Measurements from ENCODE around the gene S100A8. TPM values are rescaled to one million over a fixed set of nuclear protein-coding genes. Genes with fewer than 3 reads are reported as not detected.

S100A8 gene
- total and polyA plus RNA-seq, 7 donors: 14.2 to 109 (median 82.2) TPM; not detected in 1

GRCh38 chr1:153400244-153400643 lies 9.4 kb upstream of the S100A8 start:
- intact Hi-C loops (cut with DNase I): no loop called here
- 60 to 67% methylated on average over 5 of the region's 5 CpGs for WGBS, 2 donors
- Histone ChIP-seq H3K36me3 (no peaks in the 10 kb centered on the region), H3K4me3 (no peak overlapping the region), H3K27ac (no peak overlapping the region), H3K9me3 (no peaks in the 10 kb centered on the region), H3K27me3 (peaks cover 0 to 11% (median 0%) of the 10 kb centered on the region in 3 donors), H3K4me1 (no peaks in the 10 kb centered on the region)
- TF ChIP-seq POLR2AphosphoS5 (IDR thresholded peaks at IDR 0.05): no peak
- no peak for TF ChIP-seq POLR2A (IDR thresholded peaks at IDR 0.05)
- TF ChIP-seq EP300 (IDR thresholded peaks at IDR 0.05): no peak
- no peak for TF ChIP-seq CTCF (IDR thresholded peaks at IDR 0.05)
- no peak for DNase-seq

- no peaks in the 10 kb centered on the region for H3K36me3 ChIP-seq
- no peak for DNase-seq
- intact Hi-C loops (cut with DNase I): no loop called here
- H3K4me3 ChIP-seq: no peak overlapping the region
- TF ChIP-seq EP300 (IDR thresholded peaks at IDR 0.05) (no peak), CTCF (IDR thresholded peaks at IDR 0.05) (no peak), POLR2AphosphoS5 (IDR thresholded peaks at IDR 0.05) (no peak)
- H3K27me3 ChIP-seq: peaks cover 0 to 11% (median 0%) of the 10 kb centered on the region in 3 donors
- WGBS, 2 donors: 89 to 91% methylated on average over 7 of the region's 7 CpGs
- no peak overlapping the region for H3K27ac ChIP-seq
- no peaks in the 10 kb centered on the region for H3K9me3 ChIP-seq
- no peaks in the 10 kb centered on the region for H3K4me1 ChIP-seq
These were observed 8.7 kb upstream of the S100A8 start for GRCh38 chr1:153399401-153400055.

GRCh38 chr1:153397924-153398651 lies 7.2 kb upstream of the S100A8 start:
- Histone ChIP-seq H3K27ac (no peak overlapping the region), H3K9me3 (no peaks in the 10 kb centered on the region), H3K27me3 (peaks cover 0 to 11% (median 0%) of the 10 kb centered on the region in 3 donors), H3K36me3 (no peaks in the 10 kb centered on the region), H3K4me1 (no peaks in the 10 kb centered on the region), H3K4me3 (no peak overlapping the region)
- intact Hi-C loops (cut with DNase I): no loop called here
- no peak for DNase-seq
- TF ChIP-seq POLR2A (IDR thresholded peaks at IDR 0.05): no peak
- no peak for TF ChIP-seq POLR2AphosphoS5 (IDR thresholded peaks at IDR 0.05)
- TF ChIP-seq CTCF (IDR thresholded peaks at IDR 0.05): no peak
- no peak for TF ChIP-seq EP300 (IDR thresholded peaks at IDR 0.05)
- 85 to 87% methylated on average over 6 of the region's 6 CpGs for whole genome bisulfite sequencing, 2 donors

GRCh38 chr1:153397051-153397923 lies 6.4 kb upstream of the S100A8 start:
- intact Hi-C loops (cut with DNase I): no loop called here
- Histone ChIP-seq H3K4me1 (no peaks in the 10 kb centered on the region), H3K27ac (no peak overlapping the region), H3K36me3 (no peaks in the 10 kb centered on the region), H3K4me3 (no peak overlapping the region), H3K27me3 (peaks cover 0 to 11% (median 0%) of the 10 kb centered on the region in 3 donors), H3K9me3 (no peaks in the 10 kb centered on the region)
- WGBS, 2 donors: 79 to 86% methylated on average over 19 of the region's 19 CpGs
- TF ChIP-seq POLR2AphosphoS5 (IDR thresholded peaks at IDR 0.05) (no peak), POLR2A (IDR thresholded peaks at IDR 0.05) (no peak), EP300 (IDR thresholded peaks at IDR 0.05) (no peak), CTCF (IDR thresholded peaks at IDR 0.05) (no peak)
- no peak for DNase-seq
